Effector memory CD8-positive, alpha-beta T cell (primary cell): ENCODE results near the gene GPATCH4.
A peak's percentile ranks its signal among the peaks of the same experiment; 100 is the strongest.
"Not testable (repeated sequence)": the region's sequence is repeated elsewhere in the genome, so short reads cannot be mapped to it uniquely, and the experiment has no call there.

Source experiments
- ATAC-seq: fragments of 150-1000 bp; cut with Tn5 transposase; replicated peaks from 2 replicates; pipeline ENCODE4 v1.10.0; 2021; ENCODE audit warnings: mild to moderate bottlenecking, moderate library complexity
- DNase-seq, 3 experiments: peaks; one replicate each; pipeline ENCODE4 v3.0.0; 2021
- H3K27ac Mint-ChIP-seq, 2 donors: one replicate each; pipeline ENCODE4 v1.8.0; 2022; ENCODE audit warnings: mild to moderate bottlenecking in 2 of 2, mixed read lengths in 2 of 2, moderate library complexity in 2 of 2
- H3K27me3 Mint-ChIP-seq, 2 donors: one replicate each; pipeline ENCODE4 v1.8.0; 2022; ENCODE audit warnings: mixed read lengths in 2 of 2
- H3K36me3 Mint-ChIP-seq: one replicate; pipeline ENCODE4 v1.8.0; 2022; ENCODE audit warnings: mild to moderate bottlenecking, moderate library complexity, mixed read lengths; ENCODE audit not compliant: insufficient read depth
- H3K4me1 Mint-ChIP-seq, 2 donors: one replicate each; pipeline ENCODE4 v1.8.0; 2022; ENCODE audit warnings: low read depth in 2 of 2, mixed read lengths in 2 of 2
- H3K4me3 Mint-ChIP-seq, 2 donors: one replicate each; pipeline ENCODE4 v1.8.0; 2022; ENCODE audit warnings: mild to moderate bottlenecking in 2 of 2, mixed read lengths in 2 of 2, moderate library complexity in 2 of 2
- H3K9me3 Mint-ChIP-seq, 2 donors: one replicate each; pipeline ENCODE4 v1.8.0; 2022; ENCODE audit warnings: mixed read lengths in 2 of 2

GPATCH4 gene

GRCh38 chr1:156589546-156589945 is 11.7 kb downstream of the GPATCH4 start:
- Mint-ChIP-seq H3K36me3 (peaks cover 4% of the 10 kb centered on the region), H3K27ac (no peak overlapping the region), H3K4me1 (peaks cover 3 to 11% of the 10 kb centered on the region in 2 donors), H3K4me3 (no peak overlapping the region), H3K9me3 (no peaks in the 10 kb centered on the region), H3K27me3 (no peaks in the 10 kb centered on the region)
- DNase-seq (no peak), ATAC-seq (no peak)

DNA sequence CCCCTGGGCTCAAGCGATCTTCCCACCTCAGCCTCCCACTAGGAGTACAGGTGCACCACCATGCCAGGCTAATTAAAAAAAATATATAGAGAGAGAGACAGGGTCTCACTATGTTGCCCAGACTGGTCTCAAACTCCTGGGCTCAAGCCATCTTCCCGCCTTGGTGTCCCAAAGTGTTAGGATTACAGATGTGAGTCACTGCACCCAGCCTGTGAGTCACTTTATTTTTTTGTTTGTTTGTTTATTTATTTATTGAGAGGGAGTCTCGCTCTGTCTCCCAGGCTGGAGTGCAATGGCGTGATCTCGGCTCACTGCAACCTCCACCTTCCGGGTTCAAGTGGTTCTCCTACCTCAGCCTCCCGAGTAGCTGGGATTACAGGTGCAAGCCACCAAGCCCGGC is 13.4 kb downstream of the GPATCH4 start:
- not testable (repeated sequence) for DNase-seq, H3K27ac Mint-ChIP-seq, H3K27me3 Mint-ChIP-seq, H3K9me3 Mint-ChIP-seq, H3K4me3 Mint-ChIP-seq, H3K36me3 Mint-ChIP-seq, ATAC-seq
- H3K4me1 Mint-ChIP-seq: peaks cover 3 to 18% of the 10 kb centered on the region in 2 donors

- Mint-ChIP-seq H3K4me3 (no peak overlapping the region), H3K36me3 (peaks cover 4% of the 10 kb centered on the region), H3K9me3 (no peaks in the 10 kb centered on the region), H3K27ac (no peak overlapping the region), H3K4me1 (peaks cover 6 to 22% of the 10 kb centered on the region in 2 donors), H3K27me3 (no peaks in the 10 kb centered on the region)
- no peak for ATAC-seq
- no peak for DNase-seq
Measured at GRCh38 chr1:156586892-156587477, 14.3 kb downstream of the GPATCH4 start.

DNA sequence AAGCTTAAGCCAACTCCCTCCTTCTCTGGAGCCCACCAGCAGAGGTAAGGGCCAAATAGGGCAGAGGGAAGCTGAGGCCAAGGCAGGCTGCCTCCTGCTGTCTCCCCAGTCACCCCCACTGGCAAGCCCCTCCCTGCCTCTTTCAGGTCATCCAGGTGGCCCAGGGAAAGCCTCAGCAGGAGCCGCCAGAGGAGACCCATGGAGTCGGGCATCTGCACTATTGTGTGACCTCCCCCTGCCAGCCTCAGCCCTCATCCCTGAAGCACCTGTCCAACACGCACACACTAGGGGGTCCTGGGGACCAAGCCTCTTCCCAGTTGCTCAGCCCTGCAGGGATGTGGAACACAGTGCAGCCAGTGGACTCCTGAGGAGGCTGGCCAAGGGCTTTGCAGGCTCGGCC is 15.0 kb downstream of the GPATCH4 start:
- H3K27ac Mint-ChIP-seq: no peak overlapping the region
- DNase-seq (no peak), ATAC-seq (no peak)
- H3K36me3 Mint-ChIP-seq: peaks cover 4% of the 10 kb centered on the region
- no peaks in the 10 kb centered on the region for H3K27me3 Mint-ChIP-seq
- H3K4me3 Mint-ChIP-seq: no peak overlapping the region
- H3K9me3 Mint-ChIP-seq: no peaks in the 10 kb centered on the region
- peaks cover 7 to 21% of the 10 kb centered on the region in 2 donors for H3K4me1 Mint-ChIP-seq

DNA sequence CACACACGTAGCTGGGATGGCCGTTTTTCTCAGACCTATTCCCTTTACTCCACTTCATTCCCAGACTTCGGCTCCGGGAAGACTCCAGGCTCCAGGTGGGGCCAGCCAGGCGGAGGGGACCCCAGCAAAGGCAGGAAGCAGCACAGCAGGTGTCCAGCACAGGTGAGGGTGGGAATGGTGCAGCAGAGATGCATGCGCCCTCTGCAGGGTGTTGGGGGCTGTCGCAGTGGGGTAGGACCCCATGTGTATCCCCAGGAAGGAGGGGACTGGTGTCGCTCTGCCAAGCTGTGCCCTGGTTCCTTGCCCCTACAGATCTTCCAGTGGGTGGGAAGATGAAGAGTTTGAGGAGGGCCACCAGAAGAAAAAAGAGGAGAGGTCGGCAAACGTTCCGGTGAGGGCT is 16.5 kb downstream of the GPATCH4 start:
- H3K4me3 Mint-ChIP-seq: no peak overlapping the region
- ATAC-seq (no peak), DNase-seq (no peak)
- no peak overlapping the region for H3K27ac Mint-ChIP-seq
- H3K36me3 Mint-ChIP-seq: peaks cover 4% of the 10 kb centered on the region
- H3K4me1 Mint-ChIP-seq: peaks cover 9 to 20% of the 10 kb centered on the region in 2 donors
- no peaks in the 10 kb centered on the region for H3K9me3 Mint-ChIP-seq
- H3K27me3 Mint-ChIP-seq: no peaks in the 10 kb centered on the region

DNA sequence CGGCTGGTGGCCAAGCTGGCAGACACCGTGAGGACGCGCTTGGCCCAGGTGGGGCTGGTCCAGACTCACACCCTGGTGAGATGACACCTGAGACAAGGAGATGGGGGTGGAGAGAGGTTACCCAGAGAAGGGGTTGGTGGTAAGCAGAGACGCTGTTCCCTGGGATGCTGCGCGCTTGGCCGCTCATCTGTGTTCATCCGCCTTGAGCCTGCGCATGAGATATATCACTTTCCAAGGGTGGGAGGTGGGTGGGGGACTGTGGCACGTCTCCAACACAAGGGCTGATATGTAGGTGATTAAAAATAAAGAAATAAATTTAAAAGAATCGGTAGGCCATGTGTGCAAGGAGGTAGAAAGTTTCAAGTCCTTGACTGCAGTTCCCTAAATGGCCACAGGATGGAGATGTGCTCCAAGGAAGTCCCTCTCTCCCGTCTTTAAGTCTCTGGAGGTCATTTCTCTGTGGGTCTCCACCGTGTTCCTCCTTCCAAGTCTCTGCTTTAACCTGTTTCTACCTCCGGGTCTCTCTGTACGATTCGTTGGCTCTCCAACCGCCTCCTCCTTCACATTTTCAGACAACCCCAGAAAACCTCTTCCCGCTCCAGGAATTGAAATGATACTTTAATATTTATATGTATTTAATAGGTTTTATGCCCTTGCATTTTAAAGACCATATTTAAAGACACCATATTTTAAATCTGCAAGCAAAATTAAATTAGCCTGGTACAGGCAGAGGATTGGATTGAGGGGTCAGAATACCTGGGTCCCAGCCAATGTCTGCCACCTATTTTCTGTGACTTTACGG is 17.3 kb downstream of the GPATCH4 start:
- Mint-ChIP-seq H3K36me3 (peaks cover 4% of the 10 kb centered on the region), H3K4me1 (peaks cover 9 to 20% of the 10 kb centered on the region in 2 donors), H3K27me3 (no peaks in the 10 kb centered on the region), H3K9me3 (no peaks in the 10 kb centered on the region), H3K27ac (peak overlapping the region in 1 of 2 donors; percentile 51), H3K4me3 (peak overlapping the region in 1 of 2 donors; percentile 46)
- DNase-seq (peak; percentile 73 to 75 (median 74)), ATAC-seq (peak; percentile 69)

GRCh38 chr1:156582388-156583017 is 18.8 kb downstream of the GPATCH4 start:
- Mint-ChIP-seq H3K4me1 (peaks cover 9 to 20% of the 10 kb centered on the region in 2 donors), H3K27ac (peak overlapping the region; percentile 90 to 92), H3K4me3 (peak overlapping the region; percentile 75 to 78), H3K9me3 (no peaks in the 10 kb centered on the region), H3K27me3 (no peaks in the 10 kb centered on the region), H3K36me3 (peaks cover 4% of the 10 kb centered on the region)
- ATAC-seq (peak; percentile 30), DNase-seq (no peak)

DNA sequence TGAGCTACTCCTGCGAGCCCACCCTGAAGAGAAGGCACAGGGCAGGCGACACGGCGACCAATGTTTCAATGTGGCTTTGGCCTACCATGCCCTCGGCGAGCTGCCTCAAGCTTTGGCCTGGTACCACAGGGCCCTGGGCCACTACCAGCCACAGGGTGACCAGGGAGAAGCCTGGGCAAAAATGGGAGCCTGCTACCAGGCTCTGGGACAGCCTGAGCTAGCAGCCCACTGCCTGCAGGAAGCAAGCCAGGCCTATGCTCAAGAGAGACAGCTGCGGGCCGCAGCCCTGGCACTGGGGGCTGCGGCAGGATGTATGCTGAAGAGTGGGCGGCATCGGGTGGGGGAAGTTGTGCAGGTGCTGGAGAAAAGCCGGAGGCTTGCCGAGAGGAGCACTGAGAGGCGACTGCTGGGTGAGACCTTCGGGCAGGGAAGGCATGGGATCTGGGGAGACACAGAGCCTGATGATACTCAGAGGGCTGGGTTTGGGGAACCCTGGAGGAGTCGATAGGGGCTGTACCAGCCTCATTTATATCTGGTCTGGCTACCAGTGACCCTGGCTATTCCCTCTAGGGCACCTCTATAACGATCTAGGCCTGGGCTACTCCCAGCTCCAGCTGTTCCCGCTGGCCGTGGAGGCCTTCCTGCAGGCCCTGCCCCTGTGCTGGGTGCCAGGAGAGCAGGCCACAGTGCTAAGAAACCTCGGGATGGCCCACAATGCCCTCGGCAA is 19.5 kb downstream of the GPATCH4 start:
- peak in 1 of 3 experiments; percentile 27 for DNase-seq

DNA sequence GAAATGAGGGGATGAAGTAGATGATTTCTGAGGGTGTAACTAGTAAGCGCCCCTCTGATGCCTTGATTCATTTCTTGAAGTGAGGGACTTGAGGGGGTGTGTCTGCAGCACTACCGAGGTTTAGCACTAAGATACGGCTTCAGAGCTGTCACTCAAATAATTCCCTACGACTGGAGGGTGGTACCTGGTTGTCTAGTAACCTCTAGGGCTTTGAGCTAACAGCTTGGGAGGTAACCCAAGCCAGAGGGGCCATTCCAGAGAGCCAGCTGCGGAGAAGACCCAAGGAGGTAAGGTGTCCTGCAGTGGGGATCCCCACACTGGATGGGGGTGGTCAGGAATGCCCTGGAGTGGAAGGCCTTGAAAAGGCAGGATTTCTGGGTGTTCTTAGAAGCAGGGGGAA is 21.8 kb downstream of the GPATCH4 start, which contains the start of gene TTC24:
TSS of gene TTC24 (plus strand) at position 252 of the 400 bp plus-strand sequence. CDS start 1,642 bp downstream, outside the sequence.
- DNase-seq (no peak), ATAC-seq (no peak)
- H3K36me3 Mint-ChIP-seq: no peaks in the 10 kb centered on the region
- H3K9me3 Mint-ChIP-seq: no peaks in the 10 kb centered on the region
- H3K27ac Mint-ChIP-seq: no peak within 1 kb of the TSS
- H3K27me3 Mint-ChIP-seq: peaks cover 0 to 8% of the 10 kb centered on the region in 2 donors
- H3K4me3 Mint-ChIP-seq: no peak within 1 kb of the TSS
- peaks cover 9 to 20% of the 10 kb centered on the region in 2 donors for H3K4me1 Mint-ChIP-seq

More for the DNA sequence above, 19.5 kb downstream of the GPATCH4 start:
- Mint-ChIP-seq H3K27me3 (no peaks in the 10 kb centered on the region), H3K4me3 (peak overlapping the region; percentile 75 to 78), H3K9me3 (no peaks in the 10 kb centered on the region), H3K36me3 (peaks cover 4% of the 10 kb centered on the region), H3K27ac (peak overlapping the region; percentile 90 to 92), H3K4me1 (peaks cover 9 to 20% of the 10 kb centered on the region in 2 donors)
- ATAC-seq: peak; percentile 77

DNA sequence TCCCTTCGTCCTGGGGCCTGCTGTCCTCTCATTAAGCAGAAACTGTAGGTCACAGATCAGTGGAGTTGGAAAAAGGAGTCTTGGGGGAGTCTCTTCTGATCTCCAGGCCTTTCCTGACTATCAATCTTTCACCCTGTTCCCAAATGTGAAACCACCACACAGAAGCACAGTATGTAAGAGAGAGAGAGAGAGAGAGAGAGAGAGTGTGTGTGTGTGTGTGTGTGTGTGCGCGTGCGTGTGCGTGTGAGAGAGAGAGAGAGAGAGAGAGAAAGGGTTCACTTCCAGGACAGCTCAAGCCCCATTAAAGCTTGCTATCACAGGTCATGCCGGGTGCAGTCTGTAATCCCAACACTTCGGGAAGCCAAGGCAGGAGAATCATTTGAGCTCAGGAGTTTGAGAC is 23.2 kb downstream of the GPATCH4 start:
- Mint-ChIP-seq H3K27ac (no peak overlapping the region), H3K27me3 (peaks cover 13 to 20% of the 10 kb centered on the region in 2 donors), H3K36me3 (no peaks in the 10 kb centered on the region), H3K9me3 (no peaks in the 10 kb centered on the region), H3K4me1 (peaks cover 10 to 14% of the 10 kb centered on the region in 2 donors), H3K4me3 (no peak overlapping the region)
- no peak for ATAC-seq
- no peak for DNase-seq

DNA sequence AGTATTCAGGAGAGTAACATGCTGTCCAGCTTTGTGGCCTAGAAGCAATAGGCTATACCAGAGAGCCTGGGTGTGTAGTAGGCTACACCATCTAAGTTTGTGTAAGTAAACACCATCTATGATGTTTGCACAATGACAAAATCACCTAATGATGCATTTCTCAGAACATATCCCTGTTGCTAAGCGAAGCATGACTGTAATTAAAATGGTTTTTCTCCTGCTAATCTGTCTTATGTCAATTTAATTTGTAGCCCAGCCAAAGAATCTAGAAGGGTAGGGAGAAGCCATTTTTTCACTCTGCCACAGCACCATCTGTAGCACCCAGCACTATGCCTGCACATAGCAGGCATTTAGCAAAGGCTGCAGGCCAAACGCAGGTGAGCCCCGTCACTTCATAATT is 23.7 kb downstream of the GPATCH4 start:
- ATAC-seq: no peak
- Mint-ChIP-seq H3K36me3 (no peaks in the 10 kb centered on the region), H3K9me3 (no peaks in the 10 kb centered on the region), H3K4me1 (peaks cover 11 to 14% of the 10 kb centered on the region in 2 donors), H3K27ac (no peak overlapping the region), H3K4me3 (no peak overlapping the region), H3K27me3 (peaks cover 18 to 25% of the 10 kb centered on the region in 2 donors)
- DNase-seq: no peak

- H3K4me1 Mint-ChIP-seq: peaks cover 7 to 13% of the 10 kb centered on the region in 2 donors
- peaks cover 38 to 43% of the 10 kb centered on the region in 2 donors for H3K27me3 Mint-ChIP-seq
- H3K36me3 Mint-ChIP-seq: no peaks in the 10 kb centered on the region
- no peaks in the 10 kb centered on the region for H3K9me3 Mint-ChIP-seq
- no peak for DNase-seq
- no peak for ATAC-seq
- no peak overlapping the region for H3K27ac Mint-ChIP-seq
- no peak overlapping the region for H3K4me3 Mint-ChIP-seq
Measured at GRCh38 chr1:156574039-156574633, 27.1 kb downstream of the GPATCH4 start.

GRCh38 chr1:156572663-156573018 is 28.6 kb downstream of the GPATCH4 start:
- Mint-ChIP-seq H3K27me3 (peaks cover 38 to 43% of the 10 kb centered on the region in 2 donors), H3K27ac (peak overlapping the region in 1 of 2 donors; percentile 75), H3K4me1 (peaks cover 7 to 13% of the 10 kb centered on the region in 2 donors), H3K4me3 (peak overlapping the region; percentile 68 to 73), H3K36me3 (no peaks in the 10 kb centered on the region), H3K9me3 (no peaks in the 10 kb centered on the region)
- ATAC-seq (no peak), DNase-seq (no peak)
